ENCODE data around the gene AP3B2.

The AP3B2 gene

DNA sequence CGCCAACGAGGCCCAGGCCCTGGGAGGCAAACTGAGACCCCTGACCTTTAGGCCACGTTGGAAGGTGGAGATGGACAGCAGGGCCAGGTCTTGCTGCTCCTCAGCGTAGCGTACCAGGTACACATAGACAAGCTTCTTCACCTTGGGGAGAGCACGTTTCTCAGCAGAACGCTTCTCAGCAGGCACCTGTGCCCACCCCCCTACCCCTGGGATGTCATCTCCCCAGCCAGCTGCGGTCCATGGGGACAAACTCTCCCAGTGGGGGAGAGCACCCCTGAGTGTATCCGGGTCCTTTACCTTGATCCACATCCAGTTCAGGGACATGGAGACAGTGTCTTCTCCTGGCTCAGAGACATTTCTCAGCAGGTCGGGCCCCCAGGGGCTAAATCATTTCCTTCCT is 21.0 kb downstream of the AP3B2 start:
- TF ChIP-seq MYC (IDR thresholded peaks at IDR 0.05; ENCODE audit: low read depth, low read length) = no peak
- no peak for TF ChIP-seq POLR2A (IDR thresholded peaks at IDR 0.05; ENCODE audit: extremely low read depth, insufficient read length)
- TF ChIP-seq, protein P1, sequence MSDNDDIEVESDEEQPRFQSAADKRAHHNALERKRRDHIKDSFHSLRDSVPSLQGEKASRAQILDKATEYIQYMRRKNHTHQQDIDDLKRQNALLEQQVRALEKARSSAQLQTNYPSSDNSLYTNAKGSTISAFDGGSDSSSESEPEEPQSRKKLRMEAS (IDR thresholded peaks at IDR 0.05; ENCODE audit: low read depth, low read length) = no peak
- no peak for TF ChIP-seq CTCF (IDR thresholded peaks at IDR 0.05; ENCODE audit: low read depth, low read length)
- H3K4me3 ChIP-seq (ENCODE audit: low read depth, low read length) = no peak overlapping the region
- no peak for DNase-seq (ENCODE audit: low read depth)

DNA sequence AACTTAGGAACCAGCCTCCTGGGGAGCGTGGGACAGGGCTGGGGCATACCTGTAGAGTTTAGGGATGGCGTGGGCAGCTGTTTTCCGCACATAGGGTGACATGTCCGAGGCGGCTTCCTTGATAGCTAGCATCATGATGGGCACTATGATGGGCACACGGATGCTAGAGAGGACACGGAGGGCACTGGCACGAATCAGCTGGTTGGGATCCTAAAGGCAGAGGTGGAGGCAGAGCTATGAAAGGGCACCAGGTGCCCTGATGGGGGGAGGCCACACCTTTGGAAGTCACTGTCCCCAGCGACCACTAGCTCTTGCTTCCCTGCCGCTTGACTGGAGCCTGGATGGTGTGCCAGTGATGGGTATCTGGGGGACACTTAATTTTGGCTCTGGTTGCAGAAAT is 28.3 kb downstream of the AP3B2 start:
- DNase-seq (ENCODE audit: low read depth) = no peak
- TF ChIP-seq MYC (IDR thresholded peaks at IDR 0.05; ENCODE audit: low read depth, low read length) (no peak), POLR2A (IDR thresholded peaks at IDR 0.05; ENCODE audit: extremely low read depth, insufficient read length) (no peak), CTCF (IDR thresholded peaks at IDR 0.05; ENCODE audit: low read depth, low read length) (no peak)
- TF ChIP-seq, protein P1 (IDR thresholded peaks at IDR 0.05; ENCODE audit: low read depth, low read length) = no peak
- no peak overlapping the region for H3K4me3 ChIP-seq (ENCODE audit: low read depth, low read length)

- TF ChIP-seq MYC (IDR thresholded peaks at IDR 0.05; ENCODE audit: low read depth, low read length) (no peak), CTCF (IDR thresholded peaks at IDR 0.05; ENCODE audit: low read depth, low read length) (no peak), POLR2A (IDR thresholded peaks at IDR 0.05; ENCODE audit: extremely low read depth, insufficient read length) (no peak)
- TF ChIP-seq, protein P1 (IDR thresholded peaks at IDR 0.05; ENCODE audit: low read depth, low read length) = no peak
- no peak for DNase-seq (ENCODE audit: low read depth)
- H3K4me3 ChIP-seq (ENCODE audit: low read depth, low read length) = no peak overlapping the region
Measured at GRCh38 chr15:82680200-82681102, 29.2 kb downstream of the AP3B2 start.

DNA sequence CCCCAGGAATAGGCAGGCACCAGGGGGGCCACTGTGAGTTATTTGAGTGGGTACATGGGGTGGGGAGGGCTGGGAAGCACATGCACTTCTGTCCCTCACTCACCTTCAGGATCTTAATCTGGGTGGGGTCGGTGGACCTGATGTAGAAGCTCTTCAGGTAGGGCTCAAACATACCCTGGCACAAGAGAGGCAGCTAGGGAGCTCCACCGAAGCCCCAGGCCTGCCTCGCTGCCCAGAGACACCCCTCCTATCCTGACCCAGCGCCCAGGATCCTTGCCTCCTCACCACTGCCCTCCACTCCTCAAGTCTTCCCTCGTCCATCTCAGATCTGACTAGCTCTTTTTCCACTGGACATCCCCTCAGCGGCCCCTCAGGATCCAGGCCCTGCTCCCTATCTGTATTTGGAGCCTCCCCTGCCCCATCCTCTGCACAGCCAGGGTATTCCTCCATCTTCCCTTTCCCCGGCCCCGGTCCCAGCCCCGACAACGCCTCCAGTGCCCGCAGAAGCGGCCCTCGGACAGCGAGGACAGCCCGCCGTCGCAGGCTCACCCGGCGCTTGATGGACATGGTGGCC is 30.0 kb downstream of the AP3B2 start:
- no peak overlapping the region for H3K4me3 ChIP-seq (ENCODE audit: low read depth, low read length)
- no peak for DNase-seq (ENCODE audit: low read depth)
- no peak for TF ChIP-seq POLR2A (IDR thresholded peaks at IDR 0.05; ENCODE audit: extremely low read depth, insufficient read length)

DNA sequence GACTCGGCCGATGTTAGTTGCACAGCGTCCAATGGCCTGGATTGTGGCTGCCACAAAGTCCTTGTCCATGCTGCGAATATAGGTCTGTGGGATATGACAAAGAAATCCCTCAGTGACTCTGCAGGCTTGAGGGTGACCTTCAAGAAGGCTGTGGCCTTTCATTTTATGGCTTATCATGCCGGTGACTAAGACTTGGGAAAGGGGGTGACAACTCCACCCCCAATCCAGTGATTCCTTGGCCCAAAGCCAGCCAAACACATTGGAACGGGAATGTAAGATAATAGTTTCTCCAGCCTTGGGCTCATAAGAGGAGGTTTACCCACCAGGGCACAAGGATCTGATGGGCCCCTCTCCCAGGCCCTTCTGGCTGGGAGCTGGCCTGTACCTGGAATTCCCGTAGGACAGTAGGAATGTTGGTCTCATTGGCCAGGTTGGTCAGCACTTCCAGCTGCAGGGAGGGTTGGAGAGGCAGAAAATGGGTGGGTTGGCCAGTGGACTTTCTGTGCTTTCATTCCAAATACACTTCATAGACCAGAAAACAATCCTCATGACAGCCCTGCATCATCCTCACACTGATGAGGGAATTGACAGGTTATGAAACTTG is 31.9 kb downstream of the AP3B2 start:
- no peak overlapping the region for H3K4me3 ChIP-seq (ENCODE audit: low read depth, low read length)
- TF ChIP-seq CTCF (IDR thresholded peaks at IDR 0.05; ENCODE audit: low read depth, low read length) (no peak), POLR2A (IDR thresholded peaks at IDR 0.05; ENCODE audit: extremely low read depth, insufficient read length) (no peak), MYC (IDR thresholded peaks at IDR 0.05; ENCODE audit: low read depth, low read length) (no peak)
- TF ChIP-seq, protein P1 (IDR thresholded peaks at IDR 0.05; ENCODE audit: low read depth, low read length) = no peak
- no peak for DNase-seq (ENCODE audit: low read depth)

DNA sequence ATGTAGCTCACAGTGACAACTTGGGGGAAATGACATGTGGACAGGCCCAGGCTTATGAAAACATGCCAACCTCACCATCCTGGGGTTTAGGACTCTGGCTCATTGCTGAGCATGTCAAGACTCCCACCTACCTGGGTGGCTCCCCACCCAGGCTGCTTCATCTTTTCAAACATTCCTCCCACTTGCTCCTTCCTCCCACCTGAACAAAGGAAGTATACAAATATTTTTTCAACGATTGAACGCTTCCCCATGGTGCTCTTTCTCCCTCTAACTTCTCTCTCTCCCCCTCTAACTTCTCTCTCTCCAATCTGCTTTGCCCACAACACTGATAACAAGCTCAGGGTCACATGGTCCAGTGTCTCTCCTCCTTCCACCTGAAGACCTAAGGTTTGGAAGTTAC is 34.8 kb downstream of the AP3B2 start:
- no peak for DNase-seq (ENCODE audit: low read depth)
- no peak overlapping the region for H3K4me3 ChIP-seq (ENCODE audit: low read depth, low read length)
- TF ChIP-seq, protein P1 (IDR thresholded peaks at IDR 0.05; ENCODE audit: low read depth, low read length) = no peak
- TF ChIP-seq POLR2A (IDR thresholded peaks at IDR 0.05; ENCODE audit: extremely low read depth, insufficient read length) = no peak
- no peak for TF ChIP-seq CTCF (IDR thresholded peaks at IDR 0.05; ENCODE audit: low read depth, low read length)
- no peak for TF ChIP-seq MYC (IDR thresholded peaks at IDR 0.05; ENCODE audit: low read depth, low read length)
